Astrocyte (in vitro differentiated cells and primary cell): ENCODE results near the gene RBM23.

ENCODE experiments used
- CTCF ChIP-seq: IDR thresholded peaks from 2 replicates; pipeline ENCODE4 v1.5.1; 2011; ENCODE audit warnings: low read depth, mild to moderate bottlenecking, inconsistent platforms, low read length, moderate library complexity; ENCODE audit not compliant: insufficient read depth
- EZH2 ChIP-seq: IDR thresholded peaks from 2 replicates; pipeline ENCODE4 v1.6.1; 2012; ENCODE audit warnings: mild to moderate bottlenecking, low read length, inconsistent platforms; ENCODE audit not compliant: insufficient read depth

DNA sequence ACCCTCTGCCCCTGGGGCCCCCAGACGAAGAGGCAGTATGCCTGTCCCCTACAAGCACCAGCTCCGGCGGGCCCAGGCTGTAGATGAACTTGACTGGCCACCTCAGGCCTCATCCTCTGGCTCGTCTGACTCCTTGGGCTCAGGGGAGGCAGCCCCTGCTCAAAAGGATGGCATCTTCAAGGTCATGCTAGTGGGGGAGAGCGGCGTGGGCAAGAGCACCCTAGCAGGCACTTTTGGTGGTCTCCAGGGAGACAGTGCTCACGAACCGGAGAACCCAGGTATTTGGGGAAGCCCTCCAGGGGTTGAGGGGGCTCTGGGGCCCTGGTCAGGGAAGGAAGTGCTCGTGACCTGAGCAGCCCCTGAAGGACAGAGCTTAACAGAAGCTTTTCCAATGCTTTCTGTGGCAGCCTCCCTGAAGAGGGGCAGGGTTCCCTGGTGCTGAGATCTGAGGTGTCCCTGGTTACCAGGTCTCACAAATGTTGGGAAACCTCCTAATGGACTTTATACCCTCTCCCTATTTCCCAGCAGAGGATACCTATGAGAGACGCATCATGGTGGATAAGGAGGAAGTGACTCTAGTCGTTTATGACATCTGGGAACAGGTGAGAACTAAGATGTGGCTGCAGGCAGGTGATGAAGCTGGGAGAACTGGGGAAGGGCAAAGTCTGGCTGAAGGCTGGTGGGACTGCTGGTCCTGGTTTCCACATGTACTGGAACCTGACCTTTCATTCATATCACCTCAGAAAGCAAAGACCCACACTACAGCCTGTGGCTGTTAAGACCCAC lies 34.0 kb downstream of the RBM23 start:
- no peak for TF ChIP-seq CTCF
- TF ChIP-seq EZH2: no peak
